ENCODE data around the gene ZNF385A.
A peak's percentile ranks its signal among the peaks of the same experiment; 100 is the strongest.

Gene ZNF385A, protein sequence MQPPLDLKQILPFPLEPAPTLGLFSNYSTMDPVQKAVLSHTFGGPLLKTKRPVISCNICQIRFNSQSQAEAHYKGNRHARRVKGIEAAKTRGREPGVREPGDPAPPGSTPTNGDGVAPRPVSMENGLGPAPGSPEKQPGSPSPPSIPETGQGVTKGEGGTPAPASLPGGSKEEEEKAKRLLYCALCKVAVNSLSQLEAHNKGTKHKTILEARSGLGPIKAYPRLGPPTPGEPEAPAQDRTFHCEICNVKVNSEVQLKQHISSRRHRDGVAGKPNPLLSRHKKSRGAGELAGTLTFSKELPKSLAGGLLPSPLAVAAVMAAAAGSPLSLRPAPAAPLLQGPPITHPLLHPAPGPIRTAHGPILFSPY

DNA sequence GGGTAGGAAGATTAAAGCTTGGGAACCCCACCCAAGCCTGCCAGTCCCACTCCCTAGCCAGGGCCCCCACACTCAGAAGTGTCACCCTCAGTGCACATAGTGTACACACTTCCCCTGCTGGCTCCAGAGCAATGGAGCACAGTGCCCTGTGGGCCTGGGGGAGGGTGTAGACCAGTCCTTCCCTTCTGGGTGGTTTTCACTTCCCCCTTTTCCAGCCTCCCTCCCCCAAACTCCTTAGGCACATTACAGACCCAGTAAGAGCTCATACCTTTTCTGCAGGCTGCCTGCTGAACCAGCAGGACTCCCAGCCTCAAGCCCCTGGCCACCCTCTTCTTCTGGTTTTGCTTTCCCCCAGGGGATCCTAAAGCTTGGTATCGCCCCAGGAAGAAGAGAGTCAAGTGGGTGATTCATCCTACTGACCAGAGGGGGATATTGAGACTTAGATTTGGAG lies at the start of gene ZNF385A:
Gene ZNF385A, minus strand, starts transcription at position 143 of the 451 bp plus-strand sequence. CDS start 219 bp downstream, outside the sequence.
- DNase-seq (ENCODE audit: low spot score) = no peak

- DNase-seq (ENCODE audit: low spot score) = peak; percentile 20
Observed at GRCh38 chr12:54432815-54433164, 48.3 kb upstream of the ZNF385A start.

GRCh38 chr12:54431911-54432814 lies 47.6 kb upstream of the ZNF385A start:
- DNase-seq (ENCODE audit: low spot score) = no peak

- DNase-seq (ENCODE audit: low spot score) = no peak
Observed at GRCh38 chr12:54430471-54431069, 46.0 kb upstream of the ZNF385A start.

GRCh38 chr12:54429014-54429471 lies 44.5 kb upstream of the ZNF385A start:
- DNase-seq (ENCODE audit: low spot score) = no peak

- peak; percentile 33 for DNase-seq (ENCODE audit: low spot score)
Observed at GRCh38 chr12:54428050-54429013, 43.8 kb upstream of the ZNF385A start.

GRCh38 chr12:54427106-54427505 lies 42.6 kb upstream of the ZNF385A start:
- DNase-seq (ENCODE audit: low spot score) = no peak

DNA sequence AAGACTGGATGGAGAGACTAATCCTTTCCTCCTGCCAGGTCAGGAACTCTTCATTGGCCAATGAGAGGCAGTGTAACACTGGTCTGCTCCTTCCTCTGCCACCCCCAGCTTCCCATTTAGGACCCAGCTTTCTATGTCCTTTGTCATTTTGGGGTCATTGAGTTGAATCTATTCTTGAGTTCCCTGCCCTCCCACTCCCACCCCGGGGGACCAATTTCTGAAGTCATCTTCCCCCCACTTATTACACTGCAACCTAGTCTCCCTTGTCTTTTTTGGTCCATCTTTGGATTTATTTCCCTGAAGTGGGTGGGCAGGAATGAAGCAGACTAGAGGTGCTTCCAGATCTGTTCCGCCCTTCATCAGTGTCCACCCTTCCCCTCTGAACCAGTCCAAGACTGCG lies 42.2 kb upstream of the ZNF385A start:
- no peak for DNase-seq (ENCODE audit: low spot score)

DNA sequence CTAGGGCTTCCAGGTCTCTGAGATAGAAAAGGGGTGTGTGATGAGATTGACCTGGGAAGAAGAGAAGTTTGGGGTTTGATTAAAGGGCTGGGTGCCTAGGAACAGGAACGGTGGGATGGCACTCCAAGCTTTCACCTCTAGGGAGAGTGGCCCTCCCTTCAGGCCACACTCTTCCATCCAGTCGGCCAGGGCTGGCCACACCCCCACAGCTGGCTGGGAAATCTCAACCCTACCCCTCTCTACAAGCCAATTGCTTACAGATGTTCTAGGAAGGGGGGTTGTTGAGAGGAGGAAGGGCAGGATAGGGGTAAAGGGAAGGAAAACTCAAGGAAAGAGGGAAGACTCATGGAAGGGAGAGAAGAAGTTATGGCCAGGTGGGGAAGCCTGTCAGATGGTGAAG lies 41.2 kb upstream of the ZNF385A start:
- DNase-seq (ENCODE audit: low spot score) = no peak

- no peak for DNase-seq (ENCODE audit: low spot score)
Observed at GRCh38 chr12:54424224-54424623, 39.7 kb upstream of the ZNF385A start.

DNA sequence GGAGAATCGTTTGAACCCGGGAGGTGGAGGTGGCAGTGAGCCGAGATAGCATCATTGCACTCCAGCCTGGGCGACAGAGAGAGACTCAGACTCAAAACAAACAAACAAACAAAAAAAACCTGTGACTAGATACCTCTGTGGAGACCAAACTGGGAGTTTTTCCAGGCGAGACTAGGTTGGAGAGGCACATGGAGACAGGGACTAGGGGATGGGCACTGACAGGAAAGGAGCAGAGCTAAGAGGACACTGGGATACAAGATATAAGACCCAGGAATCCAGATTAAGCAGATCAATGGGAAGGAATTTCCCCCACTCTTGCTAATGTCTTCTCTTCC lies 39.2 kb upstream of the ZNF385A start:
- no peak for DNase-seq (ENCODE audit: low spot score)

DNA sequence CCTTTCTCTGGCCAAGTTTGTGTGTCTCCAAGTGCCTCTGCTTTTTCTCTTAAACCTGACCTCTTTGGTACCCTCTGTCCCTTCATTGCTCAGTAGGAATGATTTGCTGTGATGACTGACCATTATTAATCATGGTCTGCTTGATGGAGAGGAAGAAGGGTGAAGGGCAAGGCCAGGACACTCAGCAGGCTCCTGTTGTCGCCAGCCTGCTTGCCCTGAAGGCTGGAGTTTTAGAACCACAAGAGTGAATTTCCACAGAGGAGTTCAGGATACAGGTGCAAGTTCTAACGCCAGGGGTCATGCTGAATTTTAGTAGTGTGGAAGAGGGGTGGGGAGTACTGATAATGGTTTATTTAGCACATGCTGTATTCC lies 37.3 kb upstream of the ZNF385A start:
- no peak for DNase-seq (ENCODE audit: low spot score)

- no peak for DNase-seq (ENCODE audit: low spot score)
Observed at GRCh38 chr12:54421175-54421878, 36.8 kb upstream of the ZNF385A start.

- DNase-seq (ENCODE audit: low spot score) = no peak
Observed at GRCh38 chr12:54420766-54421144, 36.2 kb upstream of the ZNF385A start.

GRCh38 chr12:54419088-54419887 lies 34.8 kb upstream of the ZNF385A start, which contains the start of gene ITGA5:
Gene ITGA5, minus strand, starts transcription at chr12:54419266. Its CDS starts 68 bp downstream, at chr12:54419198.
- DNase-seq (ENCODE audit: low spot score) = peak; percentile 37

DNA sequence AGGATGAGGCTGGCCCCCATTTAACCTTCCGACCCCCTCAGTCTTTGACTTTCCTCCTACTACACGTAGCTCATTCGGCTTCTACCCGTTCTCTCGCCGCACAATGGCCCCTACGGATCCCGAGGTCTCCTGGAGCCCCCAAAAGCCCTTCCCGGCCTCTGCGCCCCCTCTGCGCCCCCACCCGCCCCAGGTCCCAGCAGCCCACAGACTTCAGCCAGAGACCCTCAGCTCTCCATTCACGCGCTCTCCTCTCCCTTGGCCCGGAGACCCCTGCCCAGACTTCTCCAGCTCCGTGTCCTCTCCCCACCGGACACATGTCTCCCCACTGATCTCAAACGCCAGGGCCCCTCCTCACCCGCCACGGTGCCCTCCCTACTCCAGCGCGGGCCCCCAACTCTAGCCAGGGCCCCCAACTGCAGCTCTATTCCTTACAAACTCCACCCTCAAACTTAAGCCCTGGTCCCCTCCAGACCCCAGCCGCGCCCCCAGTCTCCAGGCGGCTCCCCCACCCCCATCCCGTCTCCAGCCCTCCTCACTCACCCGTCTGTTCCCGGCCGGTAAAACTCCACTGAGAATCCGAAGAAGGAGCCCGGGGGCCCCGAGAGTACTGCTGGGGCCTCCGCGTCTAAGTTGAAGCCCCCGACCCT lies 34.0 kb upstream of the ZNF385A start:
- DNase-seq (ENCODE audit: low spot score) = no peak

- DNase-seq (ENCODE audit: low spot score) = no peak
Observed at GRCh38 chr12:54417712-54418440, 33.3 kb upstream of the ZNF385A start.

- DNase-seq (ENCODE audit: low spot score) = peak; percentile 26
Observed at GRCh38 chr12:54416687-54417603, 32.4 kb upstream of the ZNF385A start.
